ACC112 (cell line): Measurements from ENCODE around the gene KLF11.
A peak's percentile ranks its signal among the peaks of the same experiment; 100 is the strongest.

ENCODE experiments used
- H2AFZ ChIP-seq: fragments of 200-600 bp; sonication (generic); one replicate; pipeline ENCODE4 v1.6.0; 2017; ENCODE audit warnings: antibody characterized with exemption, low read length; ENCODE audit not compliant: unreplicated experiment
- H3K27ac ChIP-seq: fragments of 200-600 bp; sonication (generic); 2 replicates; pipeline ENCODE4 v1.5.1; 2014; ENCODE audit warnings: low read depth, mild to moderate bottlenecking, antibody characterized with exemption, low read length, moderate library complexity
- H3K27me3 ChIP-seq: fragments of 200-600 bp; sonication (generic); 2 replicates; pipeline ENCODE4 v1.6.1; 2014; ENCODE audit warnings: mild to moderate bottlenecking, antibody characterized with exemption, low read length, moderate library complexity, mixed read lengths; ENCODE audit not compliant: insufficient read depth
- H3K36me3 ChIP-seq: fragments of 200-600 bp; sonication (generic); 2 replicates; pipeline ENCODE4 v1.6.1; 2016; ENCODE audit warnings: mild to moderate bottlenecking, antibody characterized with exemption, low read length, moderate library complexity, mixed read lengths; ENCODE audit not compliant: insufficient read depth
- H3K4me1 ChIP-seq: fragments of 200-600 bp; sonication (generic); one replicate; pipeline ENCODE4 v1.6.1; 2016; ENCODE audit warnings: low read length, mixed read lengths; ENCODE audit not compliant: insufficient read depth, unreplicated experiment, control insufficient read depth
- H3K4me3 ChIP-seq: fragments of 200-600 bp; sonication (generic); 2 replicates; pipeline ENCODE4 v1.5.1; 2014; ENCODE audit warnings: mild to moderate bottlenecking, low read depth, low read length
- H3K79me2 ChIP-seq: fragments of 200-600 bp; sonication (generic); one replicate; pipeline ENCODE4 v1.6.0; 2016; ENCODE audit warnings: low read length; ENCODE audit not compliant: control insufficient read depth, unreplicated experiment, insufficient read depth

Gene KLF11

GRCh38 chr2:10046931-10047330 is 3.6 kb downstream of the KLF11 start:
- Histone ChIP-seq H3K79me2 (peaks cover 16% of the 10 kb centered on the region), H3K27ac (no peak overlapping the region), H3K36me3 (peaks cover 8% of the 10 kb centered on the region; the same call in 1 of the 2 replicates), H2AFZ (no peak overlapping the region), H3K4me1 (no peaks in the 10 kb centered on the region), H3K27me3 (no peaks in the 10 kb centered on the region), H3K4me3 (no peak overlapping the region)

- Histone ChIP-seq H3K4me3 (no peak overlapping the region), H3K4me1 (no peaks in the 10 kb centered on the region), H2AFZ (no peak overlapping the region), H3K27ac (no peak overlapping the region), H3K79me2 (peaks cover 16% of the 10 kb centered on the region), H3K27me3 (no peaks in the 10 kb centered on the region), H3K36me3 (peaks cover 17% of the 10 kb centered on the region)
Observed at GRCh38 chr2:10047616-10048500, 4.5 kb downstream of the KLF11 start.

- Histone ChIP-seq H3K4me1 (no peaks in the 10 kb centered on the region), H3K36me3 (peaks cover 24% of the 10 kb centered on the region), H3K27me3 (no peaks in the 10 kb centered on the region), H3K27ac (no peak overlapping the region), H2AFZ (no peak overlapping the region), H3K79me2 (peaks cover 16% of the 10 kb centered on the region), H3K4me3 (no peak overlapping the region)
Observed at GRCh38 chr2:10048501-10049171, 5.3 kb downstream of the KLF11 start.

GRCh38 chr2:10052216-10052615 is 8.9 kb downstream of the KLF11 start:
- Histone ChIP-seq H2AFZ (no peak overlapping the region), H3K4me1 (peaks cover 7% of the 10 kb centered on the region), H3K79me2 (peaks cover 3% of the 10 kb centered on the region), H3K27ac (no peak overlapping the region), H3K27me3 (no peaks in the 10 kb centered on the region), H3K36me3 (peaks cover 30% of the 10 kb centered on the region), H3K4me3 (no peak overlapping the region)

- Histone ChIP-seq H3K27me3 (no peaks in the 10 kb centered on the region), H3K4me1 (peaks cover 7% of the 10 kb centered on the region), H3K79me2 (peaks cover 3% of the 10 kb centered on the region), H2AFZ (no peak overlapping the region), H3K36me3 (peaks cover 29% of the 10 kb centered on the region), H3K27ac (no peak overlapping the region), H3K4me3 (no peak overlapping the region)
Observed at GRCh38 chr2:10053351-10053750, 10.0 kb downstream of the KLF11 start.

- Histone ChIP-seq H3K4me3 (no peak overlapping the region), H3K79me2 (no peaks in the 10 kb centered on the region), H3K27me3 (no peaks in the 10 kb centered on the region), H2AFZ (no peak overlapping the region), H3K36me3 (peaks cover 23% of the 10 kb centered on the region), H3K27ac (no peak overlapping the region), H3K4me1 (peaks cover 7% of the 10 kb centered on the region)
Observed at GRCh38 chr2:10054424-10054823, 11.1 kb downstream of the KLF11 start.

- Histone ChIP-seq H3K4me1 (peaks cover 7% of the 10 kb centered on the region), H3K36me3 (peaks cover 23% of the 10 kb centered on the region)
Observed at GRCh38 chr2:10054976-10055375, 11.6 kb downstream of the KLF11 start.

GRCh38 chr2:10056439-10056838 is 13.1 kb downstream of the KLF11 start:
- Histone ChIP-seq H3K36me3 (peaks cover 23% of the 10 kb centered on the region), H2AFZ (peak overlapping the region; percentile 4), H3K4me1 (peaks cover 7% of the 10 kb centered on the region), H3K27me3 (no peaks in the 10 kb centered on the region), H3K79me2 (no peaks in the 10 kb centered on the region), H3K27ac (no peak overlapping the region), H3K4me3 (no peak overlapping the region; the same call in 1 of the 2 replicates)

More at GRCh38 chr2:10054976-10055375, 11.6 kb downstream of the KLF11 start:
- H3K27me3 ChIP-seq: no peaks in the 10 kb centered on the region
- H2AFZ ChIP-seq: no peak overlapping the region
- no peak overlapping the region for H3K27ac ChIP-seq
- H3K4me3 ChIP-seq: no peak overlapping the region
- H3K79me2 ChIP-seq: no peaks in the 10 kb centered on the region

GRCh38 chr2:10057231-10058107 is 14.1 kb downstream of the KLF11 start:
- Histone ChIP-seq H3K27ac (peak overlapping the region; percentile 40; the same call in 1 of the 2 replicates), H3K27me3 (no peaks in the 10 kb centered on the region), H3K79me2 (no peaks in the 10 kb centered on the region), H2AFZ (peak overlapping the region; percentile 28), H3K4me1 (peaks cover 7% of the 10 kb centered on the region), H3K36me3 (peaks cover 17% of the 10 kb centered on the region), H3K4me3 (peak overlapping the region; percentile 60)

GRCh38 chr2:10058251-10059015 is 15.1 kb downstream of the KLF11 start:
- no peak overlapping the region for H2AFZ ChIP-seq

More at GRCh38 chr2:10058251-10059015, 15.1 kb downstream of the KLF11 start:
- no peak overlapping the region for H3K4me3 ChIP-seq
- no peaks in the 10 kb centered on the region for H3K79me2 ChIP-seq
- peaks cover 7% of the 10 kb centered on the region for H3K36me3 ChIP-seq
- H3K4me1 ChIP-seq: peaks cover 7% of the 10 kb centered on the region
- no peaks in the 10 kb centered on the region for H3K27me3 ChIP-seq
- no peak overlapping the region for H3K27ac ChIP-seq
